Keratinocyte (primary cell): ENCODE data around the gene NFATC1.

ENCODE experiments used
- EZH2 ChIP-seq: IDR thresholded peaks from one replicate; pipeline ENCODE4 v1.6.1; 2012; ENCODE audit warnings: inconsistent platforms, mild to moderate bottlenecking, low read length, moderate library complexity
- TF ChIP-seq, protein P1 (sequence below), 3 experiments: IDR thresholded peaks in 1 of 3; conservative IDR thresholded peaks in 1 of 3; optimal IDR thresholded peaks in 1 of 3; 2 replicates in 2 of 3; 3 replicates in 1 of 3; pipeline versions ENCODE3 to v1.5.1; 2011; ENCODE audit warnings: low read length in 3 of 3, mild to moderate bottlenecking in 3 of 3, moderate library complexity in 2 of 3, control low read depth in 1 of 3, inconsistent platforms in 1 of 3; ENCODE audit not compliant: insufficient read depth in 2 of 3; ENCODE audit errors: extremely low read depth in 1 of 3

GRCh38 chr18:79560861-79561210 lies 165.1 kb downstream of the NFATC1 start:
- TF ChIP-seq, protein P1, sequence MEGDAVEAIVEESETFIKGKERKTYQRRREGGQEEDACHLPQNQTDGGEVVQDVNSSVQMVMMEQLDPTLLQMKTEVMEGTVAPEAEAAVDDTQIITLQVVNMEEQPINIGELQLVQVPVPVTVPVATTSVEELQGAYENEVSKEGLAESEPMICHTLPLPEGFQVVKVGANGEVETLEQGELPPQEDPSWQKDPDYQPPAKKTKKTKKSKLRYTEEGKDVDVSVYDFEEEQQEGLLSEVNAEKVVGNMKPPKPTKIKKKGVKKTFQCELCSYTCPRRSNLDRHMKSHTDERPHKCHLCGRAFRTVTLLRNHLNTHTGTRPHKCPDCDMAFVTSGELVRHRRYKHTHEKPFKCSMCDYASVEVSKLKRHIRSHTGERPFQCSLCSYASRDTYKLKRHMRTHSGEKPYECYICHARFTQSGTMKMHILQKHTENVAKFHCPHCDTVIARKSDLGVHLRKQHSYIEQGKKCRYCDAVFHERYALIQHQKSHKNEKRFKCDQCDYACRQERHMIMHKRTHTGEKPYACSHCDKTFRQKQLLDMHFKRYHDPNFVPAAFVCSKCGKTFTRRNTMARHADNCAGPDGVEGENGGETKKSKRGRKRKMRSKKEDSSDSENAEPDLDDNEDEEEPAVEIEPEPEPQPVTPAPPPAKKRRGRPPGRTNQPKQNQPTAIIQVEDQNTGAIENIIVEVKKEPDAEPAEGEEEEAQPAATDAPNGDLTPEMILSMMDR (optimal IDR thresholded peaks at IDR 0.05 in 1 of 3, IDR thresholded peaks at IDR 0.05 in 1 of 3, conservative IDR thresholded peaks at IDR 0.05 in 1 of 3; ENCODE audit: extremely low read depth in 1 of 3, insufficient read depth in 2 of 3, low read length in 3 of 3) = no peak
- TF ChIP-seq EZH2 = no peak
